ENCODE data around the gene TENT5C.

The TENT5C gene

GRCh38 chr1:117673405-117673804 lies 67.6 kb downstream of the TENT5C start:
- no peak for DNase-seq (ENCODE audit: low spot score)
- Histone ChIP-seq H3K27ac (no peak overlapping the region), H3K4me3 (no peak overlapping the region)
- TF ChIP-seq, protein P1, sequence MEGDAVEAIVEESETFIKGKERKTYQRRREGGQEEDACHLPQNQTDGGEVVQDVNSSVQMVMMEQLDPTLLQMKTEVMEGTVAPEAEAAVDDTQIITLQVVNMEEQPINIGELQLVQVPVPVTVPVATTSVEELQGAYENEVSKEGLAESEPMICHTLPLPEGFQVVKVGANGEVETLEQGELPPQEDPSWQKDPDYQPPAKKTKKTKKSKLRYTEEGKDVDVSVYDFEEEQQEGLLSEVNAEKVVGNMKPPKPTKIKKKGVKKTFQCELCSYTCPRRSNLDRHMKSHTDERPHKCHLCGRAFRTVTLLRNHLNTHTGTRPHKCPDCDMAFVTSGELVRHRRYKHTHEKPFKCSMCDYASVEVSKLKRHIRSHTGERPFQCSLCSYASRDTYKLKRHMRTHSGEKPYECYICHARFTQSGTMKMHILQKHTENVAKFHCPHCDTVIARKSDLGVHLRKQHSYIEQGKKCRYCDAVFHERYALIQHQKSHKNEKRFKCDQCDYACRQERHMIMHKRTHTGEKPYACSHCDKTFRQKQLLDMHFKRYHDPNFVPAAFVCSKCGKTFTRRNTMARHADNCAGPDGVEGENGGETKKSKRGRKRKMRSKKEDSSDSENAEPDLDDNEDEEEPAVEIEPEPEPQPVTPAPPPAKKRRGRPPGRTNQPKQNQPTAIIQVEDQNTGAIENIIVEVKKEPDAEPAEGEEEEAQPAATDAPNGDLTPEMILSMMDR (IDR thresholded peaks at IDR 0.05): no peak

- TF ChIP-seq, protein P1 (IDR thresholded peaks at IDR 0.05): no peak
- DNase-seq (ENCODE audit: low spot score): peak; percentile 70
- peak overlapping the region; percentile 51 to 53 for H3K27ac ChIP-seq
- H3K4me3 ChIP-seq: no peak overlapping the region
These were observed 68.9 kb downstream of the TENT5C start for GRCh38 chr1:117674521-117675400.

DNA sequence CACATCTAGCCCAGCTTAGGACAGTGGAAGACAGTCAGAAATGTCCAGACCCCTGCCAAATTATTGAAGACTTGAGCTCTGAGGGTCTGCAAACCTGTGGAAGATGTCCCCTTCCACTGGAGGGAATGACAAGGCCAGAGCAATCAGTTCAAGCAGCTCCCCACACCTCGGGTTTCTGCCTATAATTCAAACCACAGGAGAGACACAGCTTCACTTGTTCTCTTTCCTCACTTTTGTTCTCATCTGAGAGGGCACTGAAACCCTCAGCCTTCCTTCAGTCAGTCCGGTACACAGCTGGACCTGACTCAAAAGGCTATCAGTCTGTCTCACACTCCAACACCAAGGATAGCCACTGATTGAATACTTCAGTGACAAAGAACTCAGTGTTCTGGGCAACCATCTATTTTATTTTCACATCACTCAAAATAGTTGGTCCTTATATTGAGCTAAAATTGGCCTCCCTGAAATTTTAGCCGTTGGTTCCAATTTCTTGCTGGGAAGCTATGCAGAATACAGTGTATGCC lies 70.1 kb downstream of the TENT5C start:
- Histone ChIP-seq H3K27ac (peak overlapping the region; percentile 55 to 70), H3K4me3 (no peak overlapping the region)
- DNase-seq (ENCODE audit: low spot score): peak; percentile 56
- TF ChIP-seq, protein P1 (IDR thresholded peaks at IDR 0.05): no peak

GRCh38 chr1:117676615-117677130 lies 70.8 kb downstream of the TENT5C start:
- DNase-seq (ENCODE audit: low spot score): peak; percentile 31
- TF ChIP-seq, protein P1 (IDR thresholded peaks at IDR 0.05): no peak
- Histone ChIP-seq H3K27ac (peak overlapping the region; percentile 55 to 70), H3K4me3 (no peak overlapping the region)

Measured in coronary artery (tissue), 2 donors.